ENCODE measurements around the gene MTA1.

Gene MTA1

GRCh38 chr14:105495101-105495989 lies 75.7 kb downstream of the MTA1 start:
- Mint-ChIP-seq H3K27ac (no peak overlapping the region), H3K4me1 (peaks cover 10% of the 10 kb centered on the region), H3K4me3 (no peak overlapping the region), H3K36me3 (ENCODE audit: low read depth) (no peaks in the 10 kb centered on the region), H3K9me3 (no peaks in the 10 kb centered on the region), H3K27me3 (ENCODE audit: low read depth, poor library complexity) (peaks cover 4% of the 10 kb centered on the region)
- no peak for DNase-seq
- TF ChIP-seq, protein P1, sequence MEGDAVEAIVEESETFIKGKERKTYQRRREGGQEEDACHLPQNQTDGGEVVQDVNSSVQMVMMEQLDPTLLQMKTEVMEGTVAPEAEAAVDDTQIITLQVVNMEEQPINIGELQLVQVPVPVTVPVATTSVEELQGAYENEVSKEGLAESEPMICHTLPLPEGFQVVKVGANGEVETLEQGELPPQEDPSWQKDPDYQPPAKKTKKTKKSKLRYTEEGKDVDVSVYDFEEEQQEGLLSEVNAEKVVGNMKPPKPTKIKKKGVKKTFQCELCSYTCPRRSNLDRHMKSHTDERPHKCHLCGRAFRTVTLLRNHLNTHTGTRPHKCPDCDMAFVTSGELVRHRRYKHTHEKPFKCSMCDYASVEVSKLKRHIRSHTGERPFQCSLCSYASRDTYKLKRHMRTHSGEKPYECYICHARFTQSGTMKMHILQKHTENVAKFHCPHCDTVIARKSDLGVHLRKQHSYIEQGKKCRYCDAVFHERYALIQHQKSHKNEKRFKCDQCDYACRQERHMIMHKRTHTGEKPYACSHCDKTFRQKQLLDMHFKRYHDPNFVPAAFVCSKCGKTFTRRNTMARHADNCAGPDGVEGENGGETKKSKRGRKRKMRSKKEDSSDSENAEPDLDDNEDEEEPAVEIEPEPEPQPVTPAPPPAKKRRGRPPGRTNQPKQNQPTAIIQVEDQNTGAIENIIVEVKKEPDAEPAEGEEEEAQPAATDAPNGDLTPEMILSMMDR (IDR thresholded peaks at IDR 0.05): no peak

GRCh38 chr14:105495990-105496830 lies 76.6 kb downstream of the MTA1 start:
- no peak for DNase-seq

DNA sequence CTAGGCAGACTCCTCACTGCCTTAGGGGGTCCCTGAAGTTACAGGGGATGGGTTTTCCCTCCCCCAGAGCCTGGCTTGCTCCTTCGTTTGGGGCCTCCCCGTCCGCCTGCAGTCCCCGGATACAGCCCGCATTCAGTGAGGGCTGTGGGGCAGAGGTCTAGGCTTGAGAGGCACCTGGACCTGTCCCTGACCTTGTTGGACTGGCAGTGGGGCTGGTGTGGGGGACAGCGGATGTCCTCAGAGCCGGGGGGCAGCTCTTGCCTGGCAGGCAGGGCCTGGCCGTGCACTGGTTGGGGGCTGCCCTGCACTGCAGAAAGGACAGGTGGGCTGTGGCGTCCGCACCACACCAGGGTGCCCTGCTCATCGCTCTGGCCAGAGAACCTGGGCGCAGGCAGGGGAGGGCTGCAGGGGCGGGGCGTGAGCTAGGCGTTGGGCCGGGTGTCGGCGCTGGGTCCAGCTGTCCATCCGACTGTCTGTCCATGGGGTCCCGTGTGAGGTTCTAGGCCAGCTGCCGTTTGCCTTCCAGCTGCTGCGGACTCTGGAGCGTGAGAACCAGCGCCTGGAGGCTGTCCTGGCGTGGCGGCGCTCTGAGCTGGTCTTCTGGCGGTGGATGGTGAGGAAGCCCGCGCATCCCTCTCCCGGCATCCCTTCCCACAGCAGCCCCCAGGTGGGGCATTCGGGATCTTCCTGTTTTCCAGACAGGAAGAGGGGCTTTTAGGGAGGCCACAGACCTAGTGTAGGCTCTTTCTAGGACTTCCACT lies 77.4 kb downstream of the MTA1 start:
- H3K36me3 Mint-ChIP-seq (ENCODE audit: low read depth): no peaks in the 10 kb centered on the region
- no peak overlapping the region for H3K27ac Mint-ChIP-seq
- TF ChIP-seq, protein P1 (IDR thresholded peaks at IDR 0.05): no peak
- H3K9me3 Mint-ChIP-seq: no peaks in the 10 kb centered on the region
- peaks cover 5% of the 10 kb centered on the region for H3K4me1 Mint-ChIP-seq
- no peak overlapping the region for H3K4me3 Mint-ChIP-seq
- H3K27me3 Mint-ChIP-seq (ENCODE audit: low read depth, poor library complexity): no peaks in the 10 kb centered on the region
- DNase-seq: no peak

More at GRCh38 chr14:105495990-105496830, 76.6 kb downstream of the MTA1 start:
- no peak overlapping the region for H3K27ac Mint-ChIP-seq
- no peaks in the 10 kb centered on the region for H3K9me3 Mint-ChIP-seq
- no peaks in the 10 kb centered on the region for H3K36me3 Mint-ChIP-seq (ENCODE audit: low read depth)
- TF ChIP-seq, protein P1 (IDR thresholded peaks at IDR 0.05): no peak
- no peak overlapping the region for H3K4me3 Mint-ChIP-seq
- H3K27me3 Mint-ChIP-seq (ENCODE audit: low read depth, poor library complexity): no peaks in the 10 kb centered on the region
- peaks cover 10% of the 10 kb centered on the region for H3K4me1 Mint-ChIP-seq

GRCh38 chr14:105497671-105498429 lies 78.2 kb downstream of the MTA1 start:
- Mint-ChIP-seq H3K36me3 (ENCODE audit: low read depth) (no peaks in the 10 kb centered on the region), H3K9me3 (no peaks in the 10 kb centered on the region), H3K4me3 (no peak overlapping the region), H3K27ac (no peak overlapping the region), H3K27me3 (ENCODE audit: low read depth, poor library complexity) (no peaks in the 10 kb centered on the region), H3K4me1 (peaks cover 5% of the 10 kb centered on the region)
- DNase-seq: no peak
- TF ChIP-seq, protein P1 (IDR thresholded peaks at IDR 0.05): no peak
